SH-SY5Y (cell line): ENCODE results near the gene SPAG6.

ENCODE experiments used
- GATA2 ChIP-seq: IDR thresholded peaks from 2 replicates; pipeline ENCODE4 v1.6.1; 2011; ENCODE audit warnings: mild to moderate bottlenecking, low read depth, low read length
- GATA3 ChIP-seq: IDR thresholded peaks from 2 replicates; pipeline ENCODE4 v1.6.1; 2011; ENCODE audit warnings: low read depth, mild to moderate bottlenecking, low read length, moderate library complexity

DNA sequence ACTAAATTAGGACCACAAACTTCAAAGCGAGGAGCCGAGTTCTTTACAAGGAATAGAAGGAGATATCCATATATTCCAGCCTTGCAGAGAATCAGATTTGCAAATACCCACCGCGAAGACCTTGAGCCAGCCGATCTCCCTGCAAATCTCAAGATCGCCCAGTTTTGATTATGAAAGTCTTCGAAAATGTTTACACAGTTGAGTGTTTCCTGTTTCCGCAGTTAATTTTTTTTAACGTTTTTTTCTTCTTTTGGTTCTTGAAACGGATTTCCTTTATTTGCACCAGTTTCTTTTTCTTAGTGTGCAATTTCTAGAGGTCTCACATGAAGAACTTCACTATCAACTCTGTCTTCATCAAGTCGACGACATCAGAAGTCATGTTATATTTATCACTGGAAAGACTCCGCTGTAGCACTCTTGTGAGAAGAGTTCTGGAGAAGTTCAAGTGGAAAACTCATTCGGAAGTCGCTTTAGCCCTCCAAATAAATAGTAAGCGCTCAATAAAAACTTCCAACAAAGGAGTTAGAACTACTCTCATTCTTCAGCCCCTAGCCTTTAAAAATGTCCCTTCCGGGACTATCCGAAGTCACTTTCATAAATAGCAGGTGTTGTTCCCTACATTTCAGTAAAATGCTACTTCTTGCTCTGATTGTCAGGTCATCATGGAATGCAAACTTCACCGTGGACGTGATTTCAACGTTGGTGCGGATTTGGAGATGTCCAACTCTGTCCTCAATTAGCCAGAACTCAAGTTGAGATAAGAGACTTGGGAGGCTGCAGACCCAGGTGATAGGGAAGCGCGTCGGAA is 11.9 kb upstream of the SPAG6 start:
- TF ChIP-seq GATA2: no peak
- TF ChIP-seq GATA3: no peak
